Activated CD8-positive, alpha-beta memory T cell treated with anti-CD3 and anti-CD28 coated beads, Interleukin-2, amount 50 U/mL, for 24 hours (primary cell): ENCODE data around the gene FARSB.
"Not testable (repeated sequence)": the region's sequence is repeated elsewhere in the genome, so short reads cannot be mapped to it uniquely, and the experiment has no call there.

ENCODE experiments used
- DNase-seq: peaks from one replicate; pipeline ENCODE4 v3.0.0-alpha.2; 2020; ENCODE audit errors: extremely low read depth

The FARSB gene

DNA sequence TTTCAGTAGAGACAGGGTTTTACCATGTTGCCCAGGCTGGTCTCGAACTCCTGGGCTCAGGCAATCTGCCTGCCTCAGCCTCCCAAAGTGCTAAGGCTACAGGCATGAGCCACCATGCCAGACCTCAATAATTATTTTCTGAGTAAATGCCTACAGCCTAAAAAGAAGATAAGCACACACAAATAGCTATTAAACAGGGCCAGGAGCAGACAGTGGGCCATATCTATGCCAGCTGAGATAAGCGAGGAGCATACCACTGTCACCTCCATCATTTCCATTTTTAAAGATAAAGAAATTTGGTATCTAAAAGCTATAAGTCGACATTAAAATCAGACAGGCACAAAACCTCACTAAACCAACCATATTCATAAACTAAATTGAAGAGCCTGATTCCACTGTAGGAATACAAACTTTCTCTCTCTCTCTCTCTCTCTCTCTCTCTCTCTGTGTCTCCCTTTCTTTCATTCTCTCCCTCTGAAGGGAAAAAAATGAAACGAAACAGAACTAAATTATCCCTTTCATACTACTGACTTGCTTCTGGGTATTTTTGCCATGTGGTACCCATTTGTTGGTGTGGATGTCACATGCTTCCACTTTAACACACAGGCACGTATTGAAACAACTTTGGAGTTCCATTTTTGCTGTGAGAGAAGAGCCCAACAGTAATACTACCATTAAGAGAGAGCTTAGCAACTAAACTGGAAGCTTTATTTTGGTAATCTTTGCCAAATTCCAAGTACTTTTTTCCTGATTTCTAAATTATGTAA, 51.0 kb downstream of the FARSB start:
- DNase-seq: no peak

DNA sequence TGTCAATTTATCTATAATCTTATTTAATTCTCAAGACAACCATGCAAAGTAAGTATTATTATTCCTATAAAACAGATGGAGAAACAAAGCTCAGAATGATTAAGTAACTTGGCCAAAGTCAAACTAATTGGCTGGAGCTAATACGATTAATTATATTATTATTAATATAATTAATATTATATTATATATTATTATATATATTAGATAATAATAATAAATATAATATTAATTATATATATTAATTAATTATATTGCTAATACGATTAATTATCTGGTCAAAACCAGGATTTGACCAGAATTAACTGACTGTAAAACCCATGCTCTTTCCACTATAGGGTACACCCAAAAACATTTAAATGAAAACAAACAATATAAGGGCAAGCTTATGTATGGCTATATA, 52.4 kb downstream of the FARSB start:
- no peak for DNase-seq

DNA sequence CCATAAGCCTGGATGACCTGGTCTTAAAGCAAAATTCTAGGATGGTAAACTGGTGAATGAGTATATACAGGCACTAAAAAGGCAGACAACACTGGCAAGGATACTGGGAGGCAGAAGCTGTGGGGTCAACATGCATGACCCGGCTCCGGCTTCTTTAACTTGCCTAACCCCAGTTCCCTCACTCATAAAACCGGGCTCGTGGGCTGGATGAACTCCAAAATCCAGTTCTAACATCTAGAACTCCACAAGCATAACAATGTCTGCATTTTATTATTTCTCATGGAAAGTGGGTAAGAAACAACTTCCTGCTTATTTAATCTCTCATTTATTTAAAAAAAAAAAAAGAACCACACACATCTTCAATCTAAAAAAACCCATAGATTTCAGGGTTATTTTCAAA, 57.3 kb downstream of the FARSB start:
- DNase-seq: no peak

DNA sequence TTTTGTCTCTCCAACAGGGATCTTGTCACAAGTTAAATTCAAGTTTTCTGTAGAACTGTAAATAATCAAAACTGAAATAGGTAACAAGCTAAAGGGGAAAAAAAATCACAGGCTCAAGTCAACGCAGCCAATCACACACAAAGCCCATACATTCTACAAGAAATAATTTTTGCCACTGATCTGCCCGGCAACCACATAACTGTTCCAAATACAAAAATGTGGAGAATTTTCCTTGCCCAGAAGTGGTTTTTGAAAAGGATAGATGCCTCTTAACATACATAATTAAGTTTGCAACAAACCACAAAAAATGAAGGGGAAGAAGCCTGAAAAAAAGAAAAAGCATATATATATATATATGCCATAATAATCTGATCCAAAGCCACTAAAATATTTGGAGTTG, 60.3 kb downstream of the FARSB start:
- no peak for DNase-seq

DNA sequence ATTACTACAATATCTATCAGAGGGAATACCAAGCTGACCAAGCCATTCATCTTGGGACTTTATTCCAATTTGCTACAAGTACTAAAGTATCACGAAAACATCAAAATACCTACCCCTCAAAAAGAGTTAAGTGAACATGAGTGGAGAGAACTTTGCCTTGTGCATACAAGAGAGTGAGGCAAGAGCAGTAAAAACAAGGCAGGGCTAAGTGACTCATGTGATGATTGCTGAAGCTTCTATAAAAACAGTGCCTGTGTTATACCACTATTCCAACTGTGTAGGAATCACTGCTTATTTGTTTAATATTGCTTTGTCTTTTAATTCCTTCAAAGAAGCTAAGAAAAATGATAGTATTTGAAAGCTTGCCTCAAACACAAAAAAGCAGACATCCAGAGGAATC, 61.2 kb downstream of the FARSB start:
- no peak for DNase-seq

DNA sequence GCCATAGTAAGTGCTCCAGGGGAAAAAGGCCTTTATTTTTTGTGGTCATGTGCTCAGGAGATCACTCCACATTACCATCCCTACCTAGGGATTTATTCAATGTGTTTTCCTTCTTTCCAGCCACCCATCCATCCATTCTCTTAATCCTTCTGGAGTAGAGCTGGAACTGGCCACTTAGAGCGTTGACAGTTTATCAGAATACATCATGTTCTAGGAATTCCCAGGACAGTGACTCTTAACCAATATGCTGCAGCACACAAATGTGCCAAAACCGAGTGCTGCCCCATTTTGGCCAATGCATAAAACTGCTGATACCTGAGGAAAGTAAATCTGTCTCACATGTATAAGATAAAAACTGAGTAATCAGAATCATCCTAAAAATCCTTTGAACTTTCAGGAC, 63.7 kb downstream of the FARSB start:
- DNase-seq: no peak

DNA sequence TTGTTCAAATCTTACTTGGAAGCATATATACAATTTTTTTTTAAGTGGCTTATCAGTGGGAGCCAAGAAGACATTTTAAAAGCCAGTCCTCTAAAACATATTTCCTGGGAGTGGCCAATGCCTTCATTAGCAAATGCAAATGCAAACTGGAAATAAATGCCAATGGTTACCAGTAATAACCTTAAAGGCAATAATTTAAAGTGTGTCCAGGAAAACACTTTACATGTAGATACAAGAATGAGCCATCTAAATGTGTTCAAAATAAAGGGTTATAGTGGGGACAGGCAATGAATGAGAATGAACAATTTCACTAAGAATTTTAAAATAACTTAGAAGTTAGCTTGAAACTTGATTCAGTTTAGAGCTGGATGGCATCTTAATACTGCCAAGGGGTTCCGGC, 64.2 kb downstream of the FARSB start:
- DNase-seq: no peak

DNA sequence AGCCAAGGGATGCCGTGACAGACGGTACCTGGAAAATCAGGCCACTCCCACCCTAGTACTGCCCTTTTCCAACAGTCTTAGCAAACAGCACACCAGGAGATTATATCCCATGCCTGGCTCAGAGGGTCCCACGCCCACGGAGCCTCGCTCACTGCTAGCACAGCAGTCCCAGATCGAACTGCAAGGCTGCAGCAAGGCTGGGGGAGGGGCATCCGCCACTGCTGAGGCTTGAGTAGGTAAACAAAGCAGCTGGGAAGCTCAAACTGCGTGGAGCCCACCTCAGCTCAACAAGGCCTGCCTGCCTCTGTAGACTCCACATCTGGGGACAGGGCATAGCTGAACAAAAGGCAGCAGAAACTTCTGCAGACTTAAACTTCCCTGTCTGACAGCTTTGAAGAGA, 71.3 kb downstream of the FARSB start:
- DNase-seq: not testable (repeated sequence)

DNA sequence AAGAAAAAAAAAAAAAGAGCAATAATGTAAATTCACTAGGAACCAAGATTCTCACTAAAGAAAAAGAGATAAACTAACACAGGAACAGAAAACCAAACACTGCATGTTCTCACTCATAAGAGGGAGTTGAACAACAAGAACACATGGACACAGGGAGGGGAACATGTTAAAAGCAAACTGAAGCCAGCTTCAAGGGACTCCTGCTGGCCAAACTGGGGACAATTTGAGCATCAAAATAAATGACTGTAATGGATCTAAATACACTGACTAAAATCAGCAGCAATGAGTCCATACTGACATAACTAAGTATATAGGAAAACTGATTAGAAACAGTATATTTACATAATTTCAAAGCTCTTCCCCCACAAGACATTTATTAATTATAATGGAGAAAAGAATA, 73.0 kb downstream of the FARSB start:
- no peak for DNase-seq

DNA sequence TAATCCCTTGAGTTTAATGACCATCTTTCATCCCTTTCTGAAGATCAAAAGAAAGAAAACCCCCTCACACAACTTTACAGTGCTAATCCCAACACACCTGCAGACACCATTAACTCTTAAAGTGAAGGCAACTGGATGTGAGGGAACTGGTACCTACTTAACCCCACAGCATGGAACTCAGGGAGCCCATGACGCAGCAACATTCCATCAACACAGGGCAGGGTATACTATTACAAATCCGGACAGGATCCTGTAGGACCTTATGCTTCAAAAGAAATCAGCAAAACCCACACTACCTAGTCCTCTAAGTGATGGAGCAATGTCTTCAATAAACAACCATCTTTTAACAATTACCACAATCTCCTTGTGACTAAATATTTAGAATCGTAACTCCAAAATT, 78.6 kb downstream of the FARSB start:
- no peak for DNase-seq

DNA sequence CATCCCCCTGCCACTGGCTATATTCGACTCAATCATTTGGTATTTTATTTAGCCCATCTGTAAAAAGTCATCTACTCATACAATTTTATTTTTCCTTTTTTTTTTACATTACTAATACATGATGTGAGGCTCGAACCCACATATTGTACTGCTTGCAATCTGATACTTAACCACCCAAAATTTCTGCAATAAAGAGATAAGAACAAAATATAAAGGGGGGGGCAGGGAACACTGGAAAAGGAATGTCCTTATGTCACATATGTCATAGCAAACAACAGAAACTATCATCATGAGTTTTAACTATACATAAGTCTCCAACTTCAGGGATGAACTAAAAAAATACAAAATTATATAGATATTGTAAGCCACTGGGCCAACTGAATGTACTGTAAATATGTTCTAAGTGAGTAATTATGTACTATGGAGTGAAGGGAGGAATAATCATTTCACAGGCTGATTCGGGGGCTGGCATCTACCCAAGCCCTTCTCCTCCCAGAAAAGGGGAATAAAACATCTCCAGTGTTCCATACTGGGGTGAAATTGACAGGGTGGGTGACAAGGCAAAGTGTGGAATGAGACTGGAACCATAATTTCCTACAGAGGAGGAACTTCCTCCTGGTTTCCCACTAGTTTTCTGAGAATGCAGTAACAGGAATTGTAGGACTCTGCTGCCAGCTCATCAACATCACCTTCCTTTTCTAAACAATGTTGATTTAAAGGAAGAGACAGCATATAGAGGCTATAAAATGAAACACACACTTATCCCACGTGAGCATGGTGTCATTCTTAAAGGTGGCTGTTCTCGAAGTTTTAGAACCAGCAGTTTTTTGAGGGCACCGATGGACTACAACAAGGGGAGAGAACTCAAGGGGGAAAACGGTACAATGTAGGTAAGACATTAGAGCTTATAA, 79.5 kb downstream of the FARSB start:
- DNase-seq: no peak

DNA sequence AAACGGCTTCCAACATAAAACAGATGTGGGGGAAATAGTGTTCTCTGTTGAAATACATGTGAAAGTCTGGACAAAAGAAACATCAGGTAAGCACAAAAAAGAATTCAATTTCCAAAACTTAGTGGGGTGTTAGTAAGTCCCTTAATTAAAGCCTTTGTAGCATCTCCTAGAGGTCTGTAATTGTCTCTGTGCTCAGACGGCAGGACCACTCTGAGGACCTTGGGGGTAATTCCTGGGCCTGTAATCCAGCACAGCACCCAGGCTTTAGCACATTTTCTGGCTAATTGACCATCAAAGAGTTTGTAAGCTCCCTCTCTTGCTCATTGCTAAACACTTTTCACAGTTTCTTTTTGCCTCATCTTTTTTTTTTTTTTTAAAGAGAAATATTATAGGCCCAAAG, 80.3 kb downstream of the FARSB start:
- no peak for DNase-seq

DNA sequence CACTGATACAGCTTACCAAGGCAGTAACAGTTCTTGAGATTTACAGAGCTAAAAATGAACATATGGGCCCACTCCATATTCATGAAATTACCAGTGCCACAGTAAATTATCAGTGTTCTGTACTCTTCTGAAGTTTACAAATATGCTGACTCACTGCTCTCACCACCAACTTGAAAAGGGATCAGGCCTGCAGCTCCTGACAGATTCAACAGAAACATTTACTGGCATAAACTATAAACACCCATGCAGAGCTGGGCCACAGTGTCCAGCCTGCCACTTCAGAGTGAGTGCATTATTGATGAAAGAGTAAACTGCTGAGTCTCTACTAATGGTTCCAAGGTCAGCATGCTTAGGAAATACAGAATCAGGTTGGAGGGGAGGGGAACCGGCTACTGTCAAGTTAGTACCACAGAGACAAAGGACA, 83.1 kb downstream of the FARSB start:
- DNase-seq: no peak

DNA sequence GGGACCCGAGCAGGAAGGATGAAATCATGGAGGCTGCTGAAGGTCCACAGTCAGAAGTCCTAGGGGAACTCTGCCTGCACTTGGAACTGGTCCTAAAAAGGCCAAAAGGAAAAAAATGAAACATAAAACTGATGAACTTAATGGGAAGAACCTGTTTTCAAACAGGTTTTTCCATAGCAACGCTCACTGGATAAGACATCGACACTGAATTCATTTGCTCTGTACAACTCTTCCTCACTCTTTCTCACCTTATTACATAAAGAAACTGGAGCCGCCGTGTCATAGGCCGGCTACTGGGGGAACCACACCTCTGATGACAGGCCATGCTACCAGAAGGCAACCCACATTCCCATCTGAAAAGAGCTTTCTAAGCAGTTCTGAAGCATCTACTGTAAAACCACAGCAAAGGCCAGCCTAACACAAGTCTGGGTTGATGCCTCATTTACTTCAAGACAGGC, 83.6 kb downstream of the FARSB start:
- DNase-seq: no peak

DNA sequence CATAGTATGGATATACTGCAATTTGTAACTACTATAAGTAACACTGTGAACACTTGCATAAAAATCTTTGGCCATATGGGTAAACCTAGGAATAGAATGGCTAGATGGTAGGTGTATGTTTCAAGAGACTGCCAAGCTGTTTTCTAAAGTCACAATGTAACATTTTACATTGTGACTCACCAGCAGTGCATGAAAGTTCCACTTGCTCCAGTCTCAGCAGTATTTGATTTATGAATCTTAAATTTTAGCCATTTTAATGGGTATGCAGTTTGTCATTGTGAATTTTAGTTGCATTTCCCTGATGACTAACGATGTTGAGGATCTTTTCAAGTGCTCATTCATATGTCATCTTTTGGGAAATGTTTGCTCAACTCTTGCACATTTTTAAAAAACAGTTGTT, 86.1 kb downstream of the FARSB start:
- DNase-seq: no peak

DNA sequence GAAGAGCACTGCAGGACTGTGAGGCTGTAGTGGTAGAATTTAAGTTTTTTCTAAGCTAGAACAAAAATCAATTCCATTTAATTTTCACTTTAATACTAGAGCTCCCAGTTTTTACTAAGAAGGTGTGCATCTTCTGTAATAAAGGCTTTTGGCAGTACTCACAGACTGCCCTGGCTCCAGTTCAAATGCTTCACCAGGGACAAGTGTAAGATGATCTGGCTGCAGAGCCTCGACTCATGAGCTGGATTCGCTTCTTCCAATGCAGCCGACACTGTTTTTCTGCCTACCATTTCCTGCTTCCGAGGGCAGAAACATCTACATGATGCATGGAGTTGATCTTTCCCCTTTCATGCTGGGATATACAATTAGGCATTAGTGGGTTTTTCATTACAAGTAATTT, 87.0 kb downstream of the FARSB start:
- no peak for DNase-seq

DNA sequence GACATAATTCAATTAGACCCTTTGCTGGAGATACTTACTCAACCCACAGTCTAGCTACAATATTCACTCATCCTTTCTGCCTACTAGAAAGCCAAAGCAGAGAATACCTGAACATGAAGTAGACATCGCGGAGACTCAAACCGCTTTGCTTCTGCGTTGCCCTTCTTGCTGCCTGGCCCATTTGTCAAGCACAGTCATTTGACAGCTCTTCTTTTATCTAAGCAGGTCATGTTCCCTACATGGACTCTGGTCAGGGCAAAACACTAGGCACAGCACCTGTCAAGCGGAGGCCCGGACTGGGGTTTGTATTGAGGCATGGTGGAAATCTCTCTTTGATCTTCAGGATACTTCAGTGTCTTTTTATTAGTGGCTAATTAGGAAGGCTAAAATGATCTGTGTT, 89.7 kb downstream of the FARSB start:
- no peak for DNase-seq

DNA sequence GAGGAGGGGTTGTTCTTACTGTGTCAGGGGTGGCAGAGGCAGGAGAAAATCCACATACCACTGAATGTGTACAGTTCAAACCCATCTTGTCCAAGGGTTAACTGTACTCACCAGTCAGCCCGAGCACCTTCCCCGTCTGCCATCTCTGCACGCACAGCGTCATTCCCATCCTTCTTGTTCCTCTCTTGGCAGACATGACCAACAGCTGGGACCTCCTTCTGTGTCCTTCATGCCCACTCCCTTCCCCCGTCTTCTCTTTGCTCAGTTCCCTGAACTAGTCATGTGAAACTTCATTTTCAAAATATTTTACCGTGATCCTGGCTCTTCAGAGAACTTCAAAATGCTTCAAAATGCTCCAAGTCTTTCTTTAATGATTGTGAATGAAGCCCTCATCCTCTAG, 92.0 kb downstream of the FARSB start:
- no peak for DNase-seq

DNA sequence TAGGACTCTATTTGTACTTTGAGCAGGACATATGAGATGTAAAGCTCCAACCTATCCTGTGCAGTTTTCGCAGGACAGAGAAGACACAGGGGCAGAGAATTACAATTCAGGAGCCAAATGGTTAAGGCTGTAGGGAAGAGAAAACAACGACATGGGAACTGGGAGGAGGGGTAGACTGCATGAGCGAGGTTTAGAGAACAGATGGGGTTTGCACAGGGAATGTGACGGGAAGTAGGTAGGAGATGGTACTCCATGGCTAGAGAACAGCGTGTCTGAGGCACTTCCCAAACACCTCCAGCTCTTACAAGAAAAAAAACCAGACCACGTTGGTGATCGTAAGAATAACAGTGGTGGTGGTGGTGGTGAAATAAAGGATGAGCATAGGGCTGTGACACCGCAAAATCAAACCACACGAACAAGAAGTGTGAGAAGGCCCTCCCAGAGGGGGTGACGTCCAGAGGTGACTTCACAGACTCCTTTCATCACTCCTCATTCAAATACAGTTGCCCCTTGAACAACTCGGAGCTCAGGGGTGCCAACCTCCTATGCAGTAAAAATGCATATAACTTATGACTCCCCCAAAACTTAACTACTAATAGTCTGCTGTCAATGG, 92.7 kb downstream of the FARSB start:
- DNase-seq: no peak

DNA sequence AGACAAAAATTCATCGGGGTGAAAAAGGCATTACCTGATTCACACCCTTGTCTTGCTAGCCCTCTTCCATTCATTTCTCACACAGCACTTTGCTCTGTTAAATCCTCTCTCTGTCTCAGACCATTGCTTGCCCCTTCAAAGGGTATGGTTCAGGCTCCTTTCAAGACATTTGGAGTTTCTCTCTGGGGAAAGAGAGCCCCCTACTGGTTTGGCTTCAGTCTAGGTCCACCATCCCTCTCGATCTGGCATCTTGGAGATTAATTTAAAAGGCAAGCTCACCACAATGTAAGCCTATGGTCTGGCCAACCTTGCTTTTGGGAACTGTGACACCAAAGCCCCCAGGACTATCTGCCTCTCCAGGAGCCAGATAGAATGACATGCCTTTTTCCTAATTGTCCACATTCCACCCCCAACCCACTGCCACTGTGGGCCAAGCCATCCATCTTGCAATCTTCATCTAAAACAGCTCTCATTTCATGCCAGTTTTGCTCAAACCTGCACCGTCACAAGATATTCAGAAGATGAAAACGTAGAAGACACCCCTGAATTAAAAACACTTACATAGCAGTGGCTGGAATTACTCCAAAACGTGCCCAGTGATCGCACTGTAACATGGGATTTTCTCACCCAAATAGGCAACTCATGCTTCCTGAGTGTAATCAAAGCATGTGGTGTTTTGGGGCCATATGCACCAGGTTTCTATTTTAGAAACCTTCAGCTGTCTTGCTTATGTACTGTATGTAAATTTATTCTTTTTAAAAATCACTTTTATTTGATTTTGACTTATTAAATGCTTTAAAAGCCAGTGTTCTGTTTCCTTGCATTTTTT, 93.9 kb downstream of the FARSB start:
- no peak for DNase-seq

DNA sequence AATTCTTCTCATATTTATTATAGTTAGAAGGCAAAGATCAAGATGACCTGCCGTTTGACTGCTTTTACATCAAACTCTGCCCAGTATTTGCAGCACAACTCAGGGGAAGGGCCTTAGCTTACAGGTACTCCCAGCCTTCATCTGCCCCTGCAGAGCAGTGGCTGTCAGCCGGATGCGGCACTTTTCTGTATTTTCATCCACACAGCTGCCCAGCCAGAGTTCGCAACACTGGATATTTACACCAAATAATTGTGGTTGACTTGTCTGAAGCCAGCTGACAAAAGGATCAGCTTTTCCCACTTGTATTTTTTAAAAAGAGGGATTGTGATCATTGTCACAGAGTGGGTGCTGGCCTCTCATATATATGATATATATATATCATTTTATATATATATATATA, 94.7 kb downstream of the FARSB start:
- no peak for DNase-seq

DNA sequence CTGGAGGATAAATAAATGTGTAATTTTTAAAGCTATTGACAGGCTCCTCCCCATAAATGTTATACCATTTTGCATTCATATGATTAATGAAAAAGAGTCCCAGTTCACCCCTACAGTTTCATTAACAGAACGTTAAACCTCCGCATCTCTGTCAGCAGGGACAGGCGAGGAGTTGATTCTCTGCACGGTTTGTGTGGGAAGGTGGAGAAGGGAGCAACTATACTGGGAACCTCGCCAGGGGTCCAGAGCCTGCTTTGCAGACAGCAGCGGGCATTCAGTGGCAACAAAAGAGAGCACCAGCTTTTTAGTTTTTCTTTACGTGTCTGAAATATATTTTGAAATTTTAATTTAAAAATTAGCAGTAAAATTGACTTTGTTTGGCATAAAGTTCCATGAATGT, 101.4 kb downstream of the FARSB start:
- no peak for DNase-seq
